Stimulated activated CD4-positive, alpha-beta T cell treated with anti-CD3 and anti-CD28 coated beads, Interleukin-1b, Interleukin-23, amount 100 ng/mL, for 24 hours (primary cell): ENCODE measurements around the gene PTPA.
A peak's percentile ranks its signal among the peaks of the same experiment; 100 is the strongest.
"Not testable (repeated sequence)": the region's sequence is repeated elsewhere in the genome, so short reads cannot be mapped to it uniquely, and the experiment has no call there.

Source experiments
- DNase-seq, 4 experiments: peaks; one replicate each; pipeline ENCODE4 v3.0.0-alpha.2; 2020; ENCODE audit warnings: low read depth in 4 of 4, low spot score in 1 of 4

PTPA gene

DNA sequence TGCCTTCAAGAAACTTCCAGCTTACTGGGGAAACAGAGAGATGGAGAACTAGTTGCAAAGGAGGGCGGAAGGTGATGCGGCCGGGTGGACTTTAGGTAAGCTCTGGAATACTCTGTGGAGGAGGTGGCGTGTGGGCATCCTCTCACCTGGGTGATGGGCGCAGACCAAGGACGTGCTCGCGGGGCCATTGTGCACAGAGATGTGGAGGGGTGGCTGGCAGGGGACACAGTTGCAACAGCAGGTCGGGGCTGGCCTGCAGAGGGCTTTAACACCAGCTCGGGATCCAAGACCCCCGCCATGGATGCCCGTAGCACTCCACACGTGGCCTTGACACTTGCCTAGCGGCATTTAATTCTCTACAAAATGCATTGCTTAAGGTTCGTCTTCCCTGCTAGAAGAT lies 40.3 kb downstream of the PTPA start:
- no peak for DNase-seq

DNA sequence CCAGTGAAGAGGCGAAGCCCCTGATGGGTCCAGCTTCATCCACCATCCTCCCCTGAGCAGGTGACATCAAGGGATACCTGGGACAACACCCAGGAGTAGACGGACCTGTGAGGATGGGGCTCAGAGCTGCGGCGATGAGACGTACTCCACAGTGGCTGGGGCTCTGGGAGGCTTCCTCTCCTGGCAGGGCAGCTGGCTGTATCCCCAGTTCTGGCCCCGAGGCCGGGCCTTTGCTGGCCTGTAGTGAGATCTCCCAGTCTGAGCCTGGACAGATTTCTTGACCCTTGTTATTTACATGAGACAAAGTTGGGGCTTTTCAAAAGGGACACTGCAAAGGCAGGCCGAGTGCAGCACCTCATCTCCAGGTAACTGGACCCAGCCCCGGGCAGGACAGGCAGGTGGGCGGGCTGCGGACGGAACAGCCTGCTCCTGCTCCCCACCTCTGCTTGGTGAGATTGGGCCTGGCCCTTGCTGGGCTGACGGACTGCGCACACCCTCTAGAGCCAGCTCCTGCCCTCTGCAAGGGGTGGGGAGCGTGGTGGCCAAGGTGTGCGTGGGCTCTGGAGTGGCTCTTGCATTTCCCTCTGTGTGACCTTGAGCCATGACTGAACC lies 43.8 kb downstream of the PTPA start:
- no peak for DNase-seq

DNA sequence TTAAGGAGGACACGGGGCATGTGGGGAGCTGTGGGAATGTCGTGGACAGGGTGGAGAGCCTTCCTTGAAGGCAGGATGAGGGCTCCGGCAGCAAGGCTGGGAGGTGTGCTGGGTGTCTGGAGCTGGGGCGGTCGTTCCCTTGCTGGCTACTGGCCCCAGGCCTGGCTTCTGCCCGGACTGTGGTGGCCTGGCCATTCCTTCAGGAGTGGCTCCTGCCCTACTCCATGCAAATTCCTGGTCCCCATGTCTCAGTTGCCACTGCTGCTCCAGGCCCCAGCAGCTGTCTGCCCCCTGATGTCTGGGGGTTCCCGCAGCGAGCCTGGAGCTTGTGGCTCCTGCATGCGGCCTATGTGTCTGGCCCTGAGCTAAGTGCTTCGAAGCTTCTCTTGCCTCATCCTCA lies 44.9 kb downstream of the PTPA start:
- DNase-seq = no peak

DNA sequence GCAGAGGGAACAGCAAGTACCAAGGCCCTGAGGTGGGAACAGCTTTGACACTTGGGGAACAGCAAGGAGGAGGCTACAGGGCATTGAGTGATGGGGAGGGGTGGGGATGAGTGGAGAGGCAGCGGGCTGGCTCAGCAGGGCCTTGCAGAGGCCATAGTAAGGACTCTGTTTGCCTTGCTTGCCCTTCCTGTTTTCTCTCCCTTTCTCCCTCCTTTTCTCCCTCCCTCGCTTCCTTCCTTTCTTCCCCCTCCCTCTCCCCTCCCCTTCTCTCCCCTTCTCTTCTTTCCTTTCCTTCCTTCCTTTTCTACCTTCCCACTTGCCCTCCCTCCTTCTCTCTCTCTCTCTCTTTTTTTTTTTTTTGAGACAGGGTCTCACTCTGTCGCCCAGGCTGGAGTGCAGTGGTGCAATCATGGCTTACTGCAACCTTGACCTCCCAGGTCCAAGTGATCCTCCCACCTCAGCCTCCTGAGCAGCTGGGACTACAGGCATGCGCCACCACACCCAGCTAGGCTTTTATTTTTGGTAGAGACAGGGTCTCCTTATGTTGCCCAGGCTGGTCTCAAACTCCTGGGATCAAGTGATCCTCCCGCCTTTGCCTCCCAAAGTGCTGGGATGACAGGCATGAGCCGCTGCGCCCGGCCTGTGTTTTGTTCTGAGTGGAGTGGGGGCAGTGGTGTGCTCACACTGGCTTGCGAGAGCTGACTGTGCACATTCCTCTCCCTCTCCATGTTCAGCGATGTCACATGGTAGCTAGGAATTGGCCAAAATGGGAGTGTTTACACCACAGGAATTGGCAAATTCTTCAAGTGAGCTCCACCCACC lies 49.7 kb downstream of the PTPA start:
- DNase-seq = no peak

DNA sequence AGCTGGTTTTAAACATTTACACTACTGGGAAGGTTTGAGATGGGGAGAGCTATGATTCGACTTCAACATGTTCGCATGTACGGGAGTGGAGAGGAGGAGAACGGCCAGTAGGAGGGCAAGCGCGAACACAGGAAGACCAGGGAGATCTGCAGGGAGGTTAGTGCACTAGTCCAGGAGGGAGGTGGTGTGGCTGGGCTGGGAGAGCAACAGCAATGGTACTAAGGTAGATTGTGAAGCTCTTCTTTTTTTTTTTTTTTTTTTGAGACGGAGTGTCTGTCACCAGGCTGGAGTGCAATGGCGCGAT lies 50.3 kb downstream of the PTPA start:
- no peak for DNase-seq

DNA sequence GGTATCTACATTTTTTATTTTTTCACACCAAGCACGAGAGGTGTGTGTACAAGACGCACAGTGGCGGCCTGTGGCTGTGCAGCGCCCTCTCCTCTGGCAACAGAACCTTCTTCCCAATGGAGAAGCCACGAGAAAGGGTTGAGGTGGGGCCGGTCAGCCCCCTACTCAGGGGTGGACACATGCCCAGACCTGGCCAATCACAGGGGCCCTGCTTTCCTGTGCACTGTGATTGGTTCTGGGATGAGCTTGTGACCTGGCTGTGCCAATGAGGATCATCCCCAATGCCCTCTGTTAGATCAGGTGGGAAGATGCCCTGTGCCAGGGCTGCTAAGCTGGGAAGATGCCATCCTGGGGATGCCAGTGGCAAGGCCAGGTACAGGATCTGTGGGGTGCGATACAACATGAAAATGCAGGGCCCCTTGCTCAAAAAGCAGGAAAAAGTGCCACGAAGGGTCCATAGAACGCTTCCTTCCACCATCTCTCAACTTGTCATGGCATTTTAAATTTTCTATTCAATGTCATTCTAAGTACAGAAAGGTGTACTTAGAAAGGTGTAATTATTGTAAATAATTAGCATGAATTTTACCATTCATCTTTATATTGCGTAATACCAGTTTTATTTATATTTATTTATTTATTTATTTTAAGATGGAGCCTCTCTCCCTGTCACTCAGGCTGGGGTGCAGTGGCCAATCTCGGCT lies 51.4 kb downstream of the PTPA start:
- DNase-seq = no peak

DNA sequence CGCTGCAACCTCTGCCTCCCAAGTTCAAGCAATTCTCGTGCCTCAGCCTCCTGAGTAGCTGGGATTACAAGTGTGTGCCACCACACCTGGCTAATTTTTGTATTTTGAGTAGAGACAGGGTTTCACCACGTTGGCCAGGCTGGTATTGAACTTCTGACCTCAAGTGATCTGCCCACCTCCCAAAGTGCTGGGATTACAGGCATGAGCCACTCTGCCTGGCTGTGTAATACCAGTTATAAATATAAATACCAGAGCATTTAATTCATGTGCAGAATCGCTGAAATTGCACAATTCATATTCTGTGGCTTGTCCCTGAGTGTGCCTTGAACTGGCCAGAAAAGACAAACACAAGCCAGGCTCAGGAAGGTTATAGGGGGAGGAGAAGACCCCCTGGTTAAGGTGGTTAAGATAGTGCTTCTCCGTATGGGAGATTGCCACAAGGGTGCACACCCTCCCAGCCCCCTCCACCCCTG lies 52.0 kb downstream of the PTPA start:
- not testable (repeated sequence) for DNase-seq

DNA sequence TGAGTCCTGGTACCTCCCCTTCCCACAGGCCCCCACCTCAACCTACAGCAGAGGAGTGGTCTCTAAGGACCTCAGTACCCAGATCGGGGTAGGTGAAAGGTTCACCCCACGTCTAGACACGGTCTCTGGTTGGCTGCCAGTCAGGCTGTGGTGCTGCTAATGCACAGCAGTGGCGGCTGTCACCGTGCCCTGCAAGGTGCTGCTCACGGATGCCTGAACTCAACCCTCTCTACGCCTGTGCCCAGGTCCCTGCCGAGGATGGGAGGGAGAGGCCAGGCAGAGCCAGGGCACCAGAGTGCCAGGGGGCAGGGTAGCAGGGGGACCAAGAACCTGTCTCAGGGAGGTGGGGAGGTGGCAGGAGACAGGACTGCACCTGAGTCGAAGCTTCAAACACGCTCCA lies 52.5 kb downstream of the PTPA start:
- no peak for DNase-seq

DNA sequence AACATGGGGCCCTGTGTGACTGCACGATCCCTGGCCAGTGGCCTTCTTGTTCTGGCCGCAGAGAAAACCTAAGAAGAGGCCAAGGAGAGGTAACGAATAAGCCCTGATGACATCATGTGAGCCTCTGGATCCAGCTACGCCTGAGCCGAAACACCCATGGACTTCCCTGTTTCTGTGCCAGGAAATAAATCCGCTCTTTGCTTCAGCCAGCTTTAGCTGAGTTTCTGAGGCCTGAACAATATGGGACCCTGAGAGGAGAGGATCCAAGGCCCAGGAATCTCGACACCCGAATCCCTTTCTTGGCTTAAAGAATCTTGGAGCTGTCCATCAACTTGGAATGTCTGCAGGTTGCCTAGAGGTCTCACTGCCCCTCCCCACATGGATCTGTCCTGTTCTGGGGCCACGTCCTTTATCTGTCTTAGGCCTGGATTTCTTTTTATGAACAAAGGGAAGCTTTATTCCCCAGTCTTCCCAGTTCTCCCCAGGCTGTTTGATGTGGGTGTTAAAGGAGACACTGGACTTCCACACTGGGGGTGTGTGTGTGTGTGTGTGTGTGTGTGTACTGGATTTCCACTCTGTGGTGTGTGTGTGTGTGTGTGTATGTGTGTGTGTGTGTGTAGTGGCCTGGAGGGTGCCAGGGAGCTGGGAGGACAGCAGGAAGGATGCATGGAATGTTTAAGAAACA lies 53.2 kb downstream of the PTPA start:
- no peak for DNase-seq

DNA sequence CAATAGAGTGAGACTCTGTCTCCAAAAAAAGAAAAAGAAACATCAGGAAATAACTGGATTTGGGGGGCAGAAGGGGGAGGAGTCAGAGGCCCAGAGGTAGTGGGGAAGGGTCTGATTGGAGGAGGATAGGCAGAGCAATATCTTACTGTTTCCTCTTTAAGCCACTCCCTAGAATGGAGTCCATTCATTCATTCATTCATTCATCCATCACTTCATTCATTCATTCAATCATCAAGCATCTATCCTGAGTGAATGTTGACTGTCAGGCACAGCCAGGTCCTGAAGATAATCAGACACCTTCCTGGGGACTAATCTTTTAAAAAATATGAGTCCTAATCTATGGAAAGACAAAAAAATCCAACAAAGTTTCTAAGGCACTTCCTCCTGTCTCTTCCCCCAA lies 54.0 kb downstream of the PTPA start:
- no peak for DNase-seq

DNA sequence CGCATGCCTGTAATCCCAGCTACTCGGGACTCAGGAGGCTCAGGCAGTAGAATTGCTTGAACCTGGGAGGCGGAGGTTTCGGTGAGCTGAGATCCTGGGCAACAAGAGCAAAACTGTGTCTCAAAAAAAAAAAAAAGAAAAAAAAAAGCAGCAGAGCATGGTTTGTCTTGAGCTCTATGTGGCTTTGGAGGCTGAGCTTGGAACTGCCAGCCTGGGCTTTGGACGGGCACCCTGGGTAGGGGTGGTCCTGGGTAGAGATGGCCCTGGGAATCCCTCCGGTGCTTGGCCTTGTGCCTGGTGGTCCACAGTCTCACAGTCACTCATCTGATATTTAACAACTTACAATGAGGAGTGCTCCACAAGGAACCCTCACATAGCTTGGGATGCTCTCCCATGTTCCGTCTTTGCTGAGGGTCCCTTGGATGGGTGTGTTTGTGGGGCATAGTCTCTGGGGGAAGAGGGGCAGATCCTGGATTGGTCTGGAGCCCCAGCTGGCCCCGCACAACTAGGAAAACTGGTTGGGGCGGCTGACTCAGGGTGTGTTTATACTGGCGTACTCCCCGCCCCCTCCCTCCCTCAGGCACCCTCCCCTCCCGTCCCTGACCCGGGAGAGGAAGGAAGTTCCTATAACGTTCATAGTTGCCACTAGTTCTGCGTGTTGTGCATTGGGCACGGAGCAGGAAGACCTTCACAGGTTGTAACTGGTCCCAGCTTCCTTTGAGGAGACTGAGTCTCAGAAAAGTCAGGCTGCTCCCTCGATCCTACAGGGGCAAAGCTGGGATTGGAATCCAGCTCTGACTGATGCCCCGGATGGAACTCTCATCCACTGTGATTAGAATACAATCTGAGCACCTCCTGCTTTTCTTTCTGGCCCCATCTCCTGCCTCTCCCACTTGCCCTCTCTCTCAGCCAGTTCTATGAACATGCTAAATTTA lies 55.7 kb downstream of the PTPA start:
- no peak for DNase-seq

DNA sequence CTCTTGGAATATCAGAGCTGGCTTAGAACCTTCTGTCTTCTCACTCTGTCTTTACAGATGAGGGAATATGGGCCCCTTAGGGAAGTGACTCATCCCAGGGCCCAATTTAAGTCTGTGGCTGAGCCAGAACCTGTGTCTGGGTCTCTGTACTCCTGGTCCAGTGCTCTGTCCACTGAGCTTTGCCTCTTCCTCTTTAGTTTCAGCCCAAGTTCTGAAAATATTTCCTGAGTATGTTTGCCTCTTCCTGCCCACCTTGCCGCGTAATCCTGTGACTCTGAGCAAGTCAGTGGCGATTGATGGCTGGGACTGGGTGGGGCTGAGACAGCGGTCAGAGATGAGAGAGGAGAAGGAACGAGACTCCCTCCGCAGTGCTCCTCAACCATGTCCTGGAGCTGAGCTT lies 59.0 kb downstream of the PTPA start:
- no peak for DNase-seq

DNA sequence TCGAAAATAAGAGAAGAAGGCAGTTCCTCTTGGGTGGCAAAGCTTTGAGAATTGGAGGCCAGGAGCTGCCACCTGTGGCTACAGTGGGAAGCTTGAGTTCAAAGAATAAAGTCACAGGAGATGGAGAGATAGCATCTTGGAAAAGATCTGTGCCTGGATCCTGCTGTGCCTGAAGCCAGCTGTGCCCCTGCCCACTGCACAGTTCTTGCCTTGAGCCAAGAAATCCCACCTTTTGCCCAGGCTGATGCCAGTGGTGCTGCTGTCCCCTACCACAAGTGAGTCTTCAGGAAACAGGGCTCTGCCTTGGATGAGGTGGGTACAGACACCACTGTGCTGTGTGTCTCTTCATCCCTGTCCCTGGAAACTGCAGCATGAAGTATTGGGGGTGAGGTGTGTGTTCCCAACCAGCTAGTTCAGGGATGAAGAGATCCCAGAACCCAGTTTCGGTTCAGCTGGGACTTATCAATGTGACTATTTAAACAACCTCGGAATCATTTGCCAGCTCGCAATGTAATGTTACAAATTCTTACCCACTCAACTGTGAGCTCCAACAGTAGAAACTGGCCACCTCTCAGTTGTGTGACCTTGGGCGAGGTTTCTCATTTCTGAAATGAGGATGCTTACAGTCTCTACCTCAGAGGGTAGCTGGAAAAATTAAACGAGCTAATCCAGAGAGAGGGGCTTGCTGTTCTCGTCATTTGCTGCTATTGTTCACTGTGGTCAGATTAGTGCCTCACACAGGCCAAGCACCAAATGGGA lies 61.0 kb downstream of the PTPA start:
- no peak for DNase-seq

DNA sequence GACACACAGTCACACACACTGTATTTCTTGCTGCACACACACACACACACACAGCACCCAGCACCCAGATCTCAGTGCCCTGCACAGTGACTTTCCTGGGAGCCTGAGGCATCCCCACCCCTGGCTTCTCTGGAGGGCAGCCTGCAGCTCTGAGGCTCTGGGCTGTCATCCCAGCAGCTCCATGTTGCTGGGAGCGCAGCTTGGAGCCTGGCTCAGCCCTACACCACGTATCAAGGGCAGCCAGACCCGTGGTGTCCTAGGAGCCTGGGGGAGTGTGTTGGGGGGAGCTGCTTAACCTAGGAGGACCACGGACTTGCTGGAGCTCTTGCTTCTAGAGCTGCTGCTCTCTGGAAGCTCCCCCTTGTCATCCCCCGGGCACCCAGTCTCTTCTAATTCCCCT lies 61.6 kb downstream of the PTPA start:
- DNase-seq = no peak

DNA sequence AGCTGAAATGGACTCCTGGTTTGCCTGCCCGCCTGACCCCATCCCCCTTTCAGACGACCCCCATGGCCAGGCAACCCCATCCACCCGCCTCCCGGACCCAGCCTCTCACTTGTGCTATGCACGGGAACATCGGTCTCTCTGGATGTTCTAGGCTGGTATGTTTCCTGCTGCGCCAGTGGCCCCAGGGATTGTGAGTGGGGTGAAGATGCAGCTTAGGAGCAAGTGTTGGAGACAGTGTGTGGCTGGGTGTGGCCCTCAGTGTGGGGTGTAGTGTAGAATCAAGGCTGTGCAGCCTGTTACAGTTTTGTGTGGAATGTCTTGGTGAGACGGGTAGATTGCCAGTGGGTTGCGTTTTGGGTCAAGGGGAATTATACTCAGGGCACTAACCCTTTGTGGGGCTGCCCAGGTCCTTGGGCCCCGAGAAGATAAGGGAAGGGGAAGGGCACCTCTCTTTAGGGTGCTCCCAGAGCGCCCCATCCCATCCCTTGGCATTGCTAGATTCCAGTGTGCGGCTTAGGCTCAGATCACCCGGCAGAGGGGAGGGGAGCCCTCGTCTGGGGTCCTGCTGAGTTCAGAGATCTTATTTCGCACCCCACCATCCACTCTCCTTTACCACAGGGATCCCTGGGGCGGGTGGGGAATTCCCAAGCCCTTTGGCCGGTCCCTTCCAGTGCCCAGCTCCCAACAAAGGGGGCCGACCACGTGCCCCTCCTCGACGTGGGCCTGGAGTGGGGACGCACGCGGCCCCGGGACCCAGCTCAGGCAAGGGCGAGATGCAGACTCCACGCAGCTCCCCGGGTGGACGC lies 62.3 kb downstream of the PTPA start:
- DNase-seq = no peak

DNA sequence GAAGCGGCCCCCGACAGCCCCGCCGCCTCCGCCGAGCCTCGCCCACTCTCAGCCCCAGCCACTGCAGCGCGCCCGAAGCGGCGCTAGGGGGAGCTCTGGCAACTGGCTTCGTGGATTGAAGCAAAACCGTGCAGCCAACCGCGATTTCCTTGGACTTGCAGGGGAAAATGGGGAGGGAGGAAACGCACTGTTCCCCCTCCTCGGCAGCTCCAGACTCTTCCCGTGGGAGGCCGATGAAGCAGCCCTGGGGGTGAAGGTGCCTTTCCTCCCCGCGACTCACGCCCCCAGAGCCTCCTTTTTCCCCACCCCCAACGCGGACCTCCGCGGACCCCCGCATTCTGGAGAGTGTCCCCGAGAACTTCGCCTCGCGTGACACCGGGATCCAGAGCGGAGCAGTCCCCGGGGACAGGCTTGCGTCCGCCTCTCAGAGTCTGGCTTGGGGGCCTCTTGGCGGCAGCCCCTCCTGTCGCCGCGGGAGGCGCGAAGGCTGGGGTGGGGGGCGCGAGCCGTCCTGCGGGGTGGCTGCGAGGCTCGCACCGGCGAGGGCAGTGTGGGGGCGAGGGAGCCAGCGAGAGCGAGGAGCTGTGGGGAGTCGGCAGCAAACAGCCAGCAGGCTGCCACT lies 63.0 kb downstream of the PTPA start:
- DNase-seq = peak; percentile 53 to 71 (median 64)

DNA sequence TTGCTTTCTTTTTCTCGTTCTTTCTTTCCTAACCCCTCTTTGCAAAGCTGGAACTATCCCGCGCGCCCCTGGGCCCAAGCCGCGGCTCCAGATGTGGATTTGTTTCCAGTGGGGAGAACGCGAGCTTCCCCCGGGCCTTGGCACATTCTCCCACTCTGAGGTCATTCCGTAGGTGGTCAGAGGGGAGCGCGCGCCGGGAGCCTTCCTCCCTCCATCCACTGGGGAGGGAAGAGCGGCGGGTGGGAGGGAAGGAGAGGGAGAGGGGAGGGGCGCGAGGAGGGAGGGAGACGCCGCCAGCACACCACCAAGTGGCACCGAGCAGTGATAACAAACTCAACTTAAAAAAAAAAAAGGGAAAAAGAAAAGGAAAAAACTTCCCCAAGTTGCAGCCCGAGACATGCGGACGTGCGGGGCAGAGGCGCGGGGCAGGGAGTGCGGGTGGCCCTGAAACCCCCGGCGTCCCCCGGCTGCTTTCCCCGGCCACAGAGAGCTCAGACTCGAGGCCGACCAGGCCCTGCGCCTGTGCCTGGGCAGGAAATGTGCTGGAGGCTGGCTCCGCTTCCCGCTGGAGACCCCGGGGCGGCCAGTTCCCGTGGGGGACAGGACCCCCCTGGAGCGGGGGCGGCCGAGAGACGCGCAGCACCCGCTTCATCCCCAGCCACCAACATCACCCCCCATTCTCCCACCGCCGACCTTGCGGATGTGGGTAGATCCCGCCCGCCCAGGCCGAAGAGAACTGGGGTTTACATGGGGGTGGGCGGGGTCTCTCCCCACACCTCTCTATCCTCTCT lies 63.7 kb downstream of the PTPA start:
- DNase-seq = no peak

DNA sequence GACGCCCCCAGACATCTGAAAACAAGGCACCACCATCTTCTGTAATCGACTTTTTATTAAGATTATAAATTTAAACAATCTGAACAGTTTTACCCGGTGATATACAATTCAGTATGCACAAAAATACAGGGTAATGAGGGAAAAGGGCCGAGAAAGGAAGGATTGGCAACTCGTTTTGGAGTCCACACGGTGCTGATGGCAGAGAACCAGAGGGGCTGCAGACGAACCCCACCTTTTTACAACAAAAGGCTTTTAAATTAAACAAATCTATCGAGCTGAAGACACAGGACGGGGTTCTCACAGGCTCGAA lies 64.3 kb downstream of the PTPA start:
- DNase-seq = no peak
